Central memory CD8-positive, alpha-beta T cell (primary cell): Measurements from ENCODE around the gene TRIM32.

Source experiments
- ATAC-seq: fragments of 150-1000 bp; cut with Tn5 transposase; replicated peaks from 2 replicates; pipeline ENCODE4 v1.10.0; 2022; ENCODE audit warnings: mild to moderate bottlenecking, moderate FRiP score, moderate number of reproducible peaks; ENCODE audit not compliant: poor library complexity, severe bottlenecking; ENCODE audit errors: extremely low read depth
- DNase-seq, 2 donors: peaks; one replicate each; pipeline ENCODE4 v3.0.0; 2021; ENCODE audit warnings: low spot score in 2 of 2
- H3K27ac Mint-ChIP-seq: one replicate; pipeline ENCODE4 v1.8.0; 2022; ENCODE audit warnings: low read depth, mild to moderate bottlenecking, moderate library complexity, mixed read lengths
- H3K27me3 Mint-ChIP-seq: one replicate; pipeline ENCODE4 v1.8.0; 2022; ENCODE audit warnings: mixed read lengths
- H3K36me3 Mint-ChIP-seq: one replicate; pipeline ENCODE4 v1.8.0; 2022; ENCODE audit warnings: mild to moderate bottlenecking, moderate library complexity, mixed read lengths; ENCODE audit not compliant: insufficient read depth
- H3K4me1 Mint-ChIP-seq: one replicate; pipeline ENCODE4 v1.8.0; 2022; ENCODE audit warnings: mixed read lengths
- H3K4me3 Mint-ChIP-seq: one replicate; pipeline ENCODE4 v1.8.0; 2022; ENCODE audit warnings: mild to moderate bottlenecking, moderate library complexity, mixed read lengths
- H3K9me3 Mint-ChIP-seq: one replicate; pipeline ENCODE4 v1.8.0; 2022; ENCODE audit warnings: mixed read lengths

TRIM32 gene

GRCh38 chr9:116720111-116720510 lies 33.0 kb downstream of the TRIM32 start:
- Mint-ChIP-seq H3K27ac (no peak overlapping the region), H3K4me3 (no peak overlapping the region), H3K4me1 (no peaks in the 10 kb centered on the region), H3K36me3 (peaks cover 2% of the 10 kb centered on the region), H3K9me3 (no peaks in the 10 kb centered on the region), H3K27me3 (no peaks in the 10 kb centered on the region)
- ATAC-seq (no peak), DNase-seq (no peak)

GRCh38 chr9:116721411-116721810 lies 34.3 kb downstream of the TRIM32 start:
- H3K4me1 Mint-ChIP-seq: no peaks in the 10 kb centered on the region
- no peak overlapping the region for H3K4me3 Mint-ChIP-seq
- H3K27me3 Mint-ChIP-seq: no peaks in the 10 kb centered on the region
- H3K27ac Mint-ChIP-seq: no peak overlapping the region
- DNase-seq (no peak), ATAC-seq (no peak)
- H3K9me3 Mint-ChIP-seq: no peaks in the 10 kb centered on the region
- H3K36me3 Mint-ChIP-seq: peaks cover 2% of the 10 kb centered on the region

GRCh38 chr9:116721944-116722343 lies 34.8 kb downstream of the TRIM32 start:
- Mint-ChIP-seq H3K4me3 (no peak overlapping the region), H3K27ac (no peak overlapping the region), H3K36me3 (peaks cover 2% of the 10 kb centered on the region), H3K4me1 (peaks cover 3% of the 10 kb centered on the region), H3K9me3 (no peaks in the 10 kb centered on the region), H3K27me3 (no peaks in the 10 kb centered on the region)
- ATAC-seq (no peak), DNase-seq (no peak)

GRCh38 chr9:116724123-116724522 lies 37.0 kb downstream of the TRIM32 start:
- no peak overlapping the region for H3K4me3 Mint-ChIP-seq

GRCh38 chr9:116726602-116727001 lies 39.5 kb downstream of the TRIM32 start:
- Mint-ChIP-seq H3K36me3 (no peaks in the 10 kb centered on the region), H3K9me3 (no peaks in the 10 kb centered on the region), H3K4me1 (peaks cover 5% of the 10 kb centered on the region), H3K4me3 (no peak overlapping the region), H3K27me3 (peaks cover 24% of the 10 kb centered on the region), H3K27ac (no peak overlapping the region)
- ATAC-seq (no peak), DNase-seq (no peak)

More at GRCh38 chr9:116724123-116724522, 37.0 kb downstream of the TRIM32 start:
- no peak for DNase-seq
- Mint-ChIP-seq H3K27me3 (peaks cover 19% of the 10 kb centered on the region), H3K9me3 (no peaks in the 10 kb centered on the region), H3K36me3 (no peaks in the 10 kb centered on the region), H3K4me1 (peaks cover 5% of the 10 kb centered on the region), H3K27ac (no peak overlapping the region)
- ATAC-seq: no peak

GRCh38 chr9:116733010-116733641 lies 46.0 kb downstream of the TRIM32 start:
- no peaks in the 10 kb centered on the region for H3K9me3 Mint-ChIP-seq
- H3K27me3 Mint-ChIP-seq: peaks cover 24% of the 10 kb centered on the region

GRCh38 chr9:116736399-116737151 lies 49.5 kb downstream of the TRIM32 start:
- Mint-ChIP-seq H3K27me3 (peaks cover 18% of the 10 kb centered on the region), H3K4me3 (no peak overlapping the region), H3K9me3 (no peaks in the 10 kb centered on the region), H3K27ac (no peak overlapping the region), H3K4me1 (peaks cover 6% of the 10 kb centered on the region), H3K36me3 (no peaks in the 10 kb centered on the region)
- DNase-seq: no peak
- ATAC-seq: no peak

More at GRCh38 chr9:116733010-116733641, 46.0 kb downstream of the TRIM32 start:
- Mint-ChIP-seq H3K4me1 (peaks cover 6% of the 10 kb centered on the region), H3K36me3 (no peaks in the 10 kb centered on the region), H3K27ac (no peak overlapping the region), H3K4me3 (no peak overlapping the region)
- DNase-seq: no peak
- ATAC-seq: no peak

- Mint-ChIP-seq H3K27me3 (peaks cover 15% of the 10 kb centered on the region), H3K4me1 (peaks cover 6% of the 10 kb centered on the region), H3K4me3 (no peak overlapping the region), H3K27ac (no peak overlapping the region), H3K36me3 (no peaks in the 10 kb centered on the region), H3K9me3 (no peaks in the 10 kb centered on the region)
- ATAC-seq (no peak), DNase-seq (peak in 1 of 2 donors; percentile 14)
Measured at GRCh38 chr9:116737152-116737546, 50.0 kb downstream of the TRIM32 start.

GRCh38 chr9:116741086-116741740 lies 54.1 kb downstream of the TRIM32 start:
- DNase-seq (no peak), ATAC-seq (no peak)
- peaks cover 21% of the 10 kb centered on the region for H3K27me3 Mint-ChIP-seq
- H3K4me3 Mint-ChIP-seq: no peak overlapping the region
- H3K9me3 Mint-ChIP-seq: no peaks in the 10 kb centered on the region
- no peaks in the 10 kb centered on the region for H3K36me3 Mint-ChIP-seq
- no peak overlapping the region for H3K27ac Mint-ChIP-seq
- peaks cover 6% of the 10 kb centered on the region for H3K4me1 Mint-ChIP-seq

- no peak overlapping the region for H3K27ac Mint-ChIP-seq
- H3K36me3 Mint-ChIP-seq: no peaks in the 10 kb centered on the region
- DNase-seq (no peak), ATAC-seq (no peak)
- peaks cover 26% of the 10 kb centered on the region for H3K27me3 Mint-ChIP-seq
- no peaks in the 10 kb centered on the region for H3K9me3 Mint-ChIP-seq
- no peak overlapping the region for H3K4me3 Mint-ChIP-seq
- H3K4me1 Mint-ChIP-seq: peaks cover 4% of the 10 kb centered on the region
Measured at GRCh38 chr9:116741742-116742141, 54.6 kb downstream of the TRIM32 start.

- Mint-ChIP-seq H3K4me3 (no peak overlapping the region), H3K9me3 (no peaks in the 10 kb centered on the region), H3K27me3 (peaks cover 44% of the 10 kb centered on the region), H3K27ac (no peak overlapping the region), H3K36me3 (no peaks in the 10 kb centered on the region), H3K4me1 (peaks cover 6% of the 10 kb centered on the region)
- no peak for DNase-seq
- ATAC-seq: no peak
Measured at GRCh38 chr9:116749176-116749575, 62.1 kb downstream of the TRIM32 start.

- Mint-ChIP-seq H3K27me3 (peaks cover 44% of the 10 kb centered on the region), H3K27ac (no peak overlapping the region), H3K4me3 (no peak overlapping the region), H3K4me1 (peaks cover 6% of the 10 kb centered on the region), H3K9me3 (no peaks in the 10 kb centered on the region), H3K36me3 (no peaks in the 10 kb centered on the region)
- ATAC-seq (no peak), DNase-seq (no peak)
Measured at GRCh38 chr9:116749772-116750171, 62.7 kb downstream of the TRIM32 start.

- Mint-ChIP-seq H3K4me3 (no peak overlapping the region), H3K27ac (no peak overlapping the region), H3K36me3 (no peaks in the 10 kb centered on the region), H3K27me3 (peaks cover 44% of the 10 kb centered on the region), H3K9me3 (no peaks in the 10 kb centered on the region), H3K4me1 (peaks cover 6% of the 10 kb centered on the region)
- no peak for ATAC-seq
- DNase-seq: no peak
Measured at GRCh38 chr9:116750510-116750909, 63.4 kb downstream of the TRIM32 start.
